Measurements from ENCODE around the gene SERBP1.

The SERBP1 gene

GRCh38 chr1:67440339-67440738 lies 10.1 kb upstream of the SERBP1 start:
- no peak for DNase-seq (ENCODE audit: extremely low read depth, low read depth)

GRCh38 chr1:67439277-67440029 lies 9.3 kb upstream of the SERBP1 start:
- DNase-seq (ENCODE audit: extremely low read depth, low read depth) = no peak
- no peak for TF ChIP-seq CTCF (IDR thresholded peaks at IDR 0.05; ENCODE audit: low read depth, low read length)

More at GRCh38 chr1:67440339-67440738, 10.1 kb upstream of the SERBP1 start:
- no peak for TF ChIP-seq CTCF (IDR thresholded peaks at IDR 0.05; ENCODE audit: low read depth, low read length)

- DNase-seq (ENCODE audit: extremely low read depth, low read depth) = no peak
- TF ChIP-seq CTCF (IDR thresholded peaks at IDR 0.05; ENCODE audit: low read depth, low read length) = no peak
Measured at GRCh38 chr1:67437961-67438360, 7.8 kb upstream of the SERBP1 start.

GRCh38 chr1:67436511-67437055 lies 6.4 kb upstream of the SERBP1 start:
- no peak for TF ChIP-seq CTCF (IDR thresholded peaks at IDR 0.05; ENCODE audit: low read depth, low read length)
- DNase-seq (ENCODE audit: extremely low read depth, low read depth) = no peak

- DNase-seq (ENCODE audit: extremely low read depth, low read depth) = peak; percentile 59
Measured at GRCh38 chr1:67434491-67434890, 4.3 kb upstream of the SERBP1 start.

GRCh38 chr1:67433837-67434236 lies 3.6 kb upstream of the SERBP1 start:
- no peak for TF ChIP-seq CTCF (IDR thresholded peaks at IDR 0.05; ENCODE audit: low read depth, low read length)
- no peak for DNase-seq (ENCODE audit: extremely low read depth, low read depth)

More at GRCh38 chr1:67434491-67434890, 4.3 kb upstream of the SERBP1 start:
- TF ChIP-seq CTCF (IDR thresholded peaks at IDR 0.05; ENCODE audit: low read depth, low read length) = no peak

GRCh38 chr1:67432745-67433144 lies 2.5 kb upstream of the SERBP1 start:
- DNase-seq (ENCODE audit: extremely low read depth, low read depth) = no peak
- no peak for TF ChIP-seq CTCF (IDR thresholded peaks at IDR 0.05; ENCODE audit: low read depth, low read length)
